ENCODE data around the gene PDSS2.

PDSS2 gene

GRCh38 chr6:107383705-107384104 is 75.7 kb downstream of the PDSS2 start:
- Histone ChIP-seq H3K14ac (ENCODE audit: low read length) (no peak overlapping the region), H3K4me2 (ENCODE audit: low read length) (no peak overlapping the region), H2BK120ac (ENCODE audit: insufficient read depth, low read length, poor library complexity) (no peak overlapping the region), H3K36me3 (ENCODE audit: control insufficient read depth in 1 of 2, insufficient read depth in 2 of 2, low read length in 2 of 2) (no peaks in the 10 kb centered on the region), H3K79me2 (ENCODE audit: control insufficient read depth, insufficient read depth, low read length, poor library complexity) (no peaks in the 10 kb centered on the region), H3K9me3 (ENCODE audit: insufficient read depth, low read depth, low read length) (no peaks in the 10 kb centered on the region), H4K8ac (ENCODE audit: low read depth, low read length) (no peak overlapping the region), H4K12ac (ENCODE audit: low read depth, low read length) (no peak overlapping the region), H3K4me3 (ENCODE audit: low read depth, low read length) (no peak overlapping the region), H3K79me1 (ENCODE audit: low read length) (no peaks in the 10 kb centered on the region), H2AFZ (ENCODE audit: insufficient read depth, low read length, poor library complexity) (no peak overlapping the region), H3K27me3 (ENCODE audit: insufficient read depth, low read length) (no peaks in the 10 kb centered on the region), H3K4me1 (ENCODE audit: control insufficient read depth in 1 of 2, insufficient read depth in 2 of 2, low read length in 2 of 2) (no peaks in the 10 kb centered on the region), H3K18ac (ENCODE audit: low read length) (no peak overlapping the region), H2AK5ac (ENCODE audit: low read length) (no peak overlapping the region), H4K91ac (ENCODE audit: low read depth, low read length) (no peak overlapping the region), H2BK5ac (ENCODE audit: low read depth, low read length, poor library complexity) (no peak overlapping the region), H2BK12ac (ENCODE audit: low read length) (no peak overlapping the region), H3K4ac (ENCODE audit: low read depth, low read length) (no peak overlapping the region), H3K23ac (ENCODE audit: low read length) (no peak overlapping the region), H3K27ac (ENCODE audit: low read depth, low read length) (no peak overlapping the region), H3K9ac (ENCODE audit: low read length) (no peak overlapping the region)
- no peak for DNase-seq

- Histone ChIP-seq H3K36me3 (ENCODE audit: control insufficient read depth in 1 of 2, insufficient read depth in 2 of 2, low read length in 2 of 2) (no peaks in the 10 kb centered on the region), H3K4ac (ENCODE audit: low read depth, low read length) (no peak overlapping the region)
- WGBS (ENCODE audit: extremely low coverage, insufficient coverage, insufficient read length): no CpG with 5 or more reads among the region's 1 CpG
Measured at GRCh38 chr6:107374264-107374663, 85.1 kb downstream of the PDSS2 start.

GRCh38 chr6:107369493-107369892 is 89.9 kb downstream of the PDSS2 start:
- Histone ChIP-seq H3K79me2 (ENCODE audit: control insufficient read depth, insufficient read depth, low read length, poor library complexity) (no peaks in the 10 kb centered on the region), H3K18ac (ENCODE audit: low read length) (no peak overlapping the region), H3K9me3 (ENCODE audit: insufficient read depth, low read depth, low read length) (no peaks in the 10 kb centered on the region), H2BK12ac (ENCODE audit: low read length) (no peak overlapping the region), H3K79me1 (ENCODE audit: low read length) (no peaks in the 10 kb centered on the region), H3K9ac (ENCODE audit: low read length) (no peak overlapping the region), H3K4me1 (ENCODE audit: control insufficient read depth in 1 of 2, insufficient read depth in 2 of 2, low read length in 2 of 2) (no peaks in the 10 kb centered on the region), H3K27me3 (ENCODE audit: insufficient read depth, low read length) (no peaks in the 10 kb centered on the region), H3K27ac (ENCODE audit: low read depth, low read length) (no peak overlapping the region), H3K14ac (ENCODE audit: low read length) (no peak overlapping the region), H2BK120ac (ENCODE audit: insufficient read depth, low read length, poor library complexity) (no peak overlapping the region), H3K4me2 (ENCODE audit: low read length) (no peak overlapping the region), H3K23ac (ENCODE audit: low read length) (no peak overlapping the region), H4K91ac (ENCODE audit: low read depth, low read length) (no peak overlapping the region), H2AFZ (ENCODE audit: insufficient read depth, low read length, poor library complexity) (no peak overlapping the region), H3K4me3 (ENCODE audit: low read depth, low read length) (no peak overlapping the region), H4K12ac (ENCODE audit: low read depth, low read length) (no peak overlapping the region), H4K8ac (ENCODE audit: low read depth, low read length) (no peak overlapping the region), H3K4ac (ENCODE audit: low read depth, low read length) (no peak overlapping the region), H2AK5ac (ENCODE audit: low read length) (no peak overlapping the region), H3K36me3 (ENCODE audit: control insufficient read depth in 1 of 2, insufficient read depth in 2 of 2, low read length in 2 of 2) (no peaks in the 10 kb centered on the region), H2BK5ac (ENCODE audit: low read depth, low read length, poor library complexity) (no peak overlapping the region)
- DNase-seq: no peak
- WGBS (ENCODE audit: extremely low coverage, insufficient coverage, insufficient read length): no CpG with 5 or more reads among the region's 1 CpG

More at GRCh38 chr6:107374264-107374663, 85.1 kb downstream of the PDSS2 start:
- no peak overlapping the region for H3K4me3 ChIP-seq (ENCODE audit: low read depth, low read length)
- no peak overlapping the region for H2BK12ac ChIP-seq (ENCODE audit: low read length)
- no peaks in the 10 kb centered on the region for H3K9me3 ChIP-seq (ENCODE audit: insufficient read depth, low read depth, low read length)
- H3K4me1 ChIP-seq (ENCODE audit: control insufficient read depth in 1 of 2, insufficient read depth in 2 of 2, low read length in 2 of 2): no peaks in the 10 kb centered on the region
- no peak overlapping the region for H3K23ac ChIP-seq (ENCODE audit: low read length)
- no peaks in the 10 kb centered on the region for H3K79me1 ChIP-seq (ENCODE audit: low read length)
- H3K27me3 ChIP-seq (ENCODE audit: insufficient read depth, low read length): no peaks in the 10 kb centered on the region
- H2AK5ac ChIP-seq (ENCODE audit: low read length): no peak overlapping the region
- no peak overlapping the region for H2BK5ac ChIP-seq (ENCODE audit: low read depth, low read length, poor library complexity)
- no peak for DNase-seq
- no peak overlapping the region for H3K9ac ChIP-seq (ENCODE audit: low read length)
- no peak overlapping the region for H4K12ac ChIP-seq (ENCODE audit: low read depth, low read length)
- no peaks in the 10 kb centered on the region for H3K79me2 ChIP-seq (ENCODE audit: control insufficient read depth, insufficient read depth, low read length, poor library complexity)
- H3K18ac ChIP-seq (ENCODE audit: low read length): no peak overlapping the region
- H3K27ac ChIP-seq (ENCODE audit: low read depth, low read length): no peak overlapping the region
- no peak overlapping the region for H2AFZ ChIP-seq (ENCODE audit: insufficient read depth, low read length, poor library complexity)
- no peak overlapping the region for H3K4me2 ChIP-seq (ENCODE audit: low read length)
- no peak overlapping the region for H3K14ac ChIP-seq (ENCODE audit: low read length)
- H4K91ac ChIP-seq (ENCODE audit: low read depth, low read length): no peak overlapping the region
- no peak overlapping the region for H2BK120ac ChIP-seq (ENCODE audit: insufficient read depth, low read length, poor library complexity)
- no peak overlapping the region for H4K8ac ChIP-seq (ENCODE audit: low read depth, low read length)

- Histone ChIP-seq H2AFZ (ENCODE audit: insufficient read depth, low read length, poor library complexity) (no peak overlapping the region), H3K27me3 (ENCODE audit: insufficient read depth, low read length) (no peaks in the 10 kb centered on the region), H3K36me3 (ENCODE audit: control insufficient read depth in 1 of 2, insufficient read depth in 2 of 2, low read length in 2 of 2) (no peaks in the 10 kb centered on the region), H3K79me2 (ENCODE audit: control insufficient read depth, insufficient read depth, low read length, poor library complexity) (no peaks in the 10 kb centered on the region), H3K9me3 (ENCODE audit: insufficient read depth, low read depth, low read length) (no peaks in the 10 kb centered on the region), H3K23ac (ENCODE audit: low read length) (no peak overlapping the region), H3K27ac (ENCODE audit: low read depth, low read length) (no peak overlapping the region), H4K91ac (ENCODE audit: low read depth, low read length) (no peak overlapping the region), H3K4ac (ENCODE audit: low read depth, low read length) (no peak overlapping the region), H2BK120ac (ENCODE audit: insufficient read depth, low read length, poor library complexity) (no peak overlapping the region), H4K12ac (ENCODE audit: low read depth, low read length) (no peak overlapping the region), H3K4me1 (ENCODE audit: control insufficient read depth in 1 of 2, insufficient read depth in 2 of 2, low read length in 2 of 2) (no peaks in the 10 kb centered on the region), H3K14ac (ENCODE audit: low read length) (no peak overlapping the region), H2BK12ac (ENCODE audit: low read length) (no peak overlapping the region), H3K4me2 (ENCODE audit: low read length) (no peak overlapping the region), H4K8ac (ENCODE audit: low read depth, low read length) (no peak overlapping the region), H3K4me3 (ENCODE audit: low read depth, low read length) (no peak overlapping the region), H2BK5ac (ENCODE audit: low read depth, low read length, poor library complexity) (no peak overlapping the region), H3K18ac (ENCODE audit: low read length) (no peak overlapping the region), H3K9ac (ENCODE audit: low read length) (no peak overlapping the region), H3K79me1 (ENCODE audit: low read length) (no peaks in the 10 kb centered on the region), H2AK5ac (ENCODE audit: low read length) (no peak overlapping the region)
- no CpG with 5 or more reads among the region's 2 CpGs for WGBS (ENCODE audit: extremely low coverage, insufficient coverage, insufficient read length)
- no peak for DNase-seq
Measured at GRCh38 chr6:107368471-107368870, 90.9 kb downstream of the PDSS2 start.
